HCT116 (cell line): Measurements from ENCODE around the gene LIMK2. TPM values are rescaled to one million over a fixed set of nuclear protein-coding genes. Genes with fewer than 3 reads are reported as not detected.

Source experiments
- ATAC-seq: fragments of 200-7000 bp; cut with Tn5 transposase; 2 replicates; pipeline ENCODE4 v1.9.1; 2020; ENCODE audit warnings: mild to moderate bottlenecking, moderate library complexity
- BruUV-seq: library from RNA; stranded (reverse); fragments of 400-500 nt; replicated peaks from 2 replicates; lab custom pipeline; 2021; lab: Mats Ljungman, UMichigan
- CTCF ChIA-PET: fragments of 300-600 bp; sonication (Branson Sonifier 250); formaldehyde crosslinking; loops from one replicate; lab custom pipeline; 2021; ENCODE audit warnings: antibody characterized with exemption; lab: Charles Lee
- POLR2A ChIA-PET: fragments of 300-600, 350-600 bp; sonication (Branson Sonifier 250); formaldehyde crosslinking; loops from one replicate; lab custom pipeline; 2021; ENCODE audit warnings: antibody characterized with exemption; lab: Charles Lee
- RAD21 ChIA-PET, 2 experiments: fragments of 300-600 bp; sonication (Branson Sonifier 250); formaldehyde crosslinking; loops; one replicate each; lab custom pipeline; 2023; ENCODE audit warnings: low total read pairs in 2 of 2; ENCODE audit not compliant: uncharacterized antibody in 2 of 2, unreplicated experiment in 2 of 2, low non-redundant PET in 1 of 2; lab: Charles Lee
- DNase-seq: peaks from one replicate; pipeline ENCODE4 v3.0.0-alpha.2; 2010; ENCODE audit warnings: low read depth, low spot score
- H2AFZ ChIP-seq: fragments of 200-600 bp; shearing (Covaris generic), sonication (generic); 2 replicates; pipeline ENCODE4 v1.6.1; 2017; ENCODE audit warnings: low read depth, mixed run types, mixed read lengths, antibody characterized with exemption, low read length; ENCODE audit not compliant: poor library complexity, severe bottlenecking
- H3K27ac ChIP-seq: 2 replicates; pipeline ENCODE4 v1.5.1; 2012; ENCODE audit warnings: low read depth, low read length
- H3K27me3 ChIP-seq: fragments of 200-600 bp; sonication (generic); 2 replicates; pipeline ENCODE4 v1.6.1; 2016; ENCODE audit warnings: mixed run types, low read length, mixed read lengths; ENCODE audit not compliant: insufficient read depth
- H3K36me3 ChIP-seq, 2 experiments: fragments of 200-500 bp in 1 of 2; fragments of 200-600 bp in 1 of 2; sonication (Bioruptor generic) in 1 of 2; sonication (generic) in 1 of 2; 2 replicates each; pipeline versions ENCODE4 v1.5.1 to v1.6.1; 2014 to 2016; ENCODE audit warnings: low read length in 2 of 2, inconsistent platforms in 1 of 2, mixed read lengths in 1 of 2, mixed run types in 1 of 2; ENCODE audit not compliant: insufficient read depth in 2 of 2, control insufficient read depth in 1 of 2
- H3K4me1 ChIP-seq, 2 experiments: fragments of 200-600 bp in 1 of 2; sonication (generic) in 1 of 2; 2 replicates each; pipeline versions ENCODE4 v1.5.1 to v1.6.1; 2012 to 2017; ENCODE audit warnings: low read length in 2 of 2, inconsistent platforms in 1 of 2, mild to moderate bottlenecking in 1 of 2, mixed read lengths in 1 of 2, mixed run types in 1 of 2, moderate library complexity in 1 of 2; ENCODE audit not compliant: insufficient read depth in 2 of 2, control insufficient read depth in 1 of 2
- H3K4me2 ChIP-seq: fragments of 200-600 bp; sonication (generic); 2 replicates; pipeline ENCODE4 v1.6.1; 2017; ENCODE audit warnings: mixed run types, low read length, mixed read lengths
- H3K4me3 ChIP-seq, 2 experiments: fragments of 200-600 bp in 1 of 2; sonication (generic) in 1 of 2; replicated peaks in 1 of 2; 2 replicates each; pipeline ENCODE4 v1.5.1; 2011 to 2016; ENCODE audit warnings: low read length in 2 of 2, control low read depth in 1 of 2, low read depth in 1 of 2, mild to moderate bottlenecking in 1 of 2, mixed read lengths in 1 of 2, mixed run types in 1 of 2
- H3K79me2 ChIP-seq: fragments of 200-600 bp; sonication (generic); 2 replicates; pipeline ENCODE4 v1.6.1; 2017; ENCODE audit warnings: mild to moderate bottlenecking, mixed run types, low read length, moderate library complexity, mixed read lengths; ENCODE audit not compliant: insufficient read depth
- H3K9ac ChIP-seq: fragments of 200-600 bp; sonication (generic); 2 replicates; pipeline ENCODE4 v1.6.1; 2016; ENCODE audit warnings: low read length, mixed read lengths
- H3K9me2 ChIP-seq: fragments of 200-600 bp; sonication (generic), shearing (Covaris generic); 2 replicates; pipeline ENCODE4 v1.6.1; 2017; ENCODE audit warnings: mixed run types, mild to moderate bottlenecking, moderate library complexity; ENCODE audit not compliant: insufficient read depth
- H3K9me3 ChIP-seq, 2 experiments: fragments of 200-500 bp in 1 of 2; fragments of 200-600 bp in 1 of 2; sonication (Bioruptor generic) in 1 of 2; sonication (generic) in 1 of 2; 2 replicates each; pipeline ENCODE4 v1.6.1; 2014 to 2017; ENCODE audit warnings: low read length in 2 of 2, mixed read lengths in 2 of 2, inconsistent platforms in 1 of 2, low read depth in 1 of 2, mild to moderate bottlenecking in 1 of 2, mixed run types in 1 of 2, moderate library complexity in 1 of 2; ENCODE audit not compliant: control insufficient read depth in 1 of 2, insufficient read depth in 1 of 2
- H4K20me1 ChIP-seq: fragments of 200-600 bp; sonication (generic), shearing (Covaris generic); 2 replicates; pipeline ENCODE4 v1.6.1; 2017; ENCODE audit warnings: mixed run types, mild to moderate bottlenecking, moderate library complexity; ENCODE audit not compliant: insufficient read depth
- CEBPB ChIP-seq: IDR thresholded peaks from 2 replicates; pipeline ENCODE4 v1.6.1; 2012; ENCODE audit warnings: low read depth
- EGR1 ChIP-seq: IDR thresholded peaks from 2 replicates; pipeline ENCODE4 v1.6.1; 2012; ENCODE audit warnings: low read depth
- ELF1 ChIP-seq: IDR thresholded peaks from 2 replicates; pipeline ENCODE4 v1.6.1; 2012; ENCODE audit warnings: low read depth, borderline replicate concordance
- EZH2 ChIP-seq: fragments of 200-600 bp; sonication (generic); IDR thresholded peaks from 2 replicates; pipeline ENCODE4 v1.6.1; 2017; ENCODE audit warnings: antibody characterized with exemption, mixed run types
- EZH2phosphoT487 ChIP-seq: fragments of 200-600 bp; IDR thresholded peaks from 2 replicates; pipeline ENCODE4 v1.6.1; 2018; ENCODE audit warnings: antibody characterized with exemption, borderline replicate concordance
- FOSL1 ChIP-seq: IDR thresholded peaks from 2 replicates; pipeline ENCODE4 v1.6.1; 2012; ENCODE audit warnings: low read depth
- JUND ChIP-seq: IDR thresholded peaks from 2 replicates; pipeline ENCODE4 v1.6.1; 2012
- POLR2AphosphoS5 ChIP-seq: IDR thresholded peaks from 2 replicates; pipeline ENCODE4 v1.6.1; 2011; ENCODE audit warnings: mild to moderate bottlenecking, low read depth, low read length, moderate library complexity
- SP1 ChIP-seq: IDR thresholded peaks from 2 replicates; pipeline ENCODE4 v1.6.1; 2012; ENCODE audit warnings: low read depth
- SRF ChIP-seq: IDR thresholded peaks from 2 replicates; pipeline ENCODE4 v1.6.1; 2012; ENCODE audit warnings: low read depth
- TCF7L2 ChIP-seq: IDR thresholded peaks from 2 replicates; pipeline ENCODE4 v1.7.0; 2011; ENCODE audit warnings: borderline replicate concordance, inconsistent platforms; ENCODE audit not compliant: insufficient read depth, insufficient read length; ENCODE audit errors: extremely low read depth
- YY1 ChIP-seq: IDR thresholded peaks from 2 replicates; pipeline ENCODE4 v1.6.1; 2011; ENCODE audit warnings: low read length, low read depth, moderate library complexity, mild to moderate bottlenecking; ENCODE audit not compliant: insufficient replicate concordance; ENCODE audit errors: extremely low read depth
- ZFX ChIP-seq: fragments of 450-650 bp; IDR thresholded peaks from 2 replicates; pipeline ENCODE4 v1.6.1; 2017
- ZNF274 ChIP-seq: fragments of 200-500 bp; sonication (Bioruptor generic); IDR thresholded peaks from 2 replicates; pipeline ENCODE4 v1.6.1; 2014; ENCODE audit warnings: mild to moderate bottlenecking, low read depth, low read length, inconsistent platforms
- intact Hi-C: fragments of 100-400 bp; cut with micrococcal nuclease; formaldehyde crosslinking; loops from 2 replicates; pipeline ENCODE4 v1.10.0; 2022
- total RNA-seq: library from RNA; stranded (reverse); gene quantifications from one replicate; pipeline ENCODE4 v1.2.1, GENCODE V29; 2021; ENCODE audit not compliant: unreplicated experiment
- TF ChIP-seq, protein P1 (sequence below): IDR thresholded peaks from 2 replicates; pipeline ENCODE4 v1.6.1; 2012
- TF ChIP-seq, protein P2 (sequence below): IDR thresholded peaks from 2 replicates; pipeline ENCODE4 v1.6.1; 2012
- TF ChIP-seq, protein P3 (sequence below): IDR thresholded peaks from 2 replicates; pipeline ENCODE4 v1.6.1; 2012; ENCODE audit warnings: low read depth
- TF ChIP-seq, protein P4 (sequence below), 3 experiments: fragments of 200-600 bp in 1 of 3; sonication (generic) in 1 of 3; IDR thresholded peaks in 2 of 3; conservative IDR thresholded peaks in 1 of 3; 2 replicates each; pipeline ENCODE4 v1.5.1; 2012 to 2017; ENCODE audit warnings: low read depth in 2 of 3, low read length in 2 of 3, antibody characterized with exemption in 1 of 3, borderline replicate concordance in 1 of 3, control low read depth in 1 of 3, mild to moderate bottlenecking in 1 of 3, mixed read lengths in 1 of 3, mixed run types in 1 of 3, moderate library complexity in 1 of 3; ENCODE audit not compliant: insufficient read depth in 1 of 3

The LIMK2 gene
- total RNA-seq, 1 experiment from 2014 or later: 21.9 TPM

DNA sequence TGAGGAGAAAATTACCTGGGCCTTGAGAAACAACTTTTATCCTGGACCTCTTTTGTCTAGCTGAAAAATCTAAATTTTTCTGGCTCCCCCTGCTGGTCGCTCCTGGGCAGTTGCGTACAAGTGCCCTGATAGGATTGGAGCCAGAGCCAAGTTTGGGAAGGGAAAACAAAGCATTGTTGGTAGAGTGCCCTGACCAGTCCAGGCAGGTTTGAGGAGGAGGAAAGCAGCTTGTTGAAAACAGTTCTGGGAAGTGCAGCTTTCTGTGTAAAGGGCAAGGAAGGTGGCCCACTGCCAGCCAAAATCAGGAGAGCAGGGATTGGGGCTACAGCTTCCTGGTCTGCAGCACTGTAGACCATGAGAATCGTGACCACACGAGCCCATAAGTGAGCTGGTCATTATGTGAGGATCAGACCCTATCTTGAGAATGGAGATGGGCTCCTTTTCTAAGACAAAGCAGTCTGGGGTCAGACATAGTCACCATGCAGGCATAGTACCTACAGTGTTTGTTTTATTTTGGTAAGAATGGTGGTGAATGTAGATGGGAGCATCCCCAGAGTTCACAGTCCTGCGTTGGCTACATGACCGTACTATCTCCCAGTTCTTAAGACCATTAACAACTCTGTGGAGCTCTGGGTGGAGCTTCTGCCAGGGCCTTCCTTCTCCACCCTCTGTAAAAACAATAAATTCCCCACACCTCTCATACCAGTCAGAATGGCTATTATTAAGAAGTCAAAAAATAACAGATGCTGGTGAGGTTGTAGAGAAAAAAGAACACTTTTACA, 101.5 kb downstream of the LIMK2 start:
- intact Hi-C loops: loop anchor here (5.0 kb wide), 1 partner anchor 346 kb away; the partner anchor contains the start of genes MORC2 and TUG1
- ChIA-PET RAD21 (interaction anchor here in 1 of 2 experiments (1.2 kb wide), 1 partner anchor 21 kb away, joined by 3 read pairs; the partner anchor contains the start of gene PIK3IP1), POLR2A (no interaction called here), CTCF (interaction anchor here (0.6 to 2.1 kb wide), 18 partner anchors 9 to 414 kb away, joined by 3 to 21 read pairs (median 6); partner anchors contain the start of genes PIK3IP1 and SELENOM)
- H3K27ac ChIP-seq: peak overlapping the region; percentile 36; the same call in 1 of the 2 replicates
- H3K9me3 ChIP-seq: no peaks in the 10 kb centered on the region
- DNase-seq (peak; percentile 40), ATAC-seq (peak; percentile 96)
- no peaks in the 10 kb centered on the region for H3K79me2 ChIP-seq
- H3K9ac ChIP-seq: no peak overlapping the region
- peak overlapping the region; percentile 35 for H2AFZ ChIP-seq
- BruUV-seq: no TSS peak
- H3K4me2 ChIP-seq: peak overlapping the region; percentile 48
- no peak overlapping the region for H3K4me3 ChIP-seq
- no peaks in the 10 kb centered on the region for H3K9me2 ChIP-seq
- no peaks in the 10 kb centered on the region for H4K20me1 ChIP-seq
- H3K36me3 ChIP-seq: no peaks in the 10 kb centered on the region
- H3K27me3 ChIP-seq: no peaks in the 10 kb centered on the region
- peaks cover 4 to 8% of the 10 kb centered on the region in 2 experiments for H3K4me1 ChIP-seq
- TF ChIP-seq CEBPB (no peak), FOSL1 (no peak), SP1 (no peak; the same call in 1 of the 2 replicates), SRF (no peak), JUND (no peak), EZH2 (no peak), TCF7L2 (no peak), POLR2AphosphoS5 (no peak), YY1 (no peak), ZNF274 (no peak), ZFX (no peak), EGR1 (no peak), EZH2phosphoT487 (no peak), ELF1 (no peak)
- TF ChIP-seq, protein P1, sequence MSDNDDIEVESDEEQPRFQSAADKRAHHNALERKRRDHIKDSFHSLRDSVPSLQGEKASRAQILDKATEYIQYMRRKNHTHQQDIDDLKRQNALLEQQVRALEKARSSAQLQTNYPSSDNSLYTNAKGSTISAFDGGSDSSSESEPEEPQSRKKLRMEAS: no peak
- TF ChIP-seq, protein P2, sequence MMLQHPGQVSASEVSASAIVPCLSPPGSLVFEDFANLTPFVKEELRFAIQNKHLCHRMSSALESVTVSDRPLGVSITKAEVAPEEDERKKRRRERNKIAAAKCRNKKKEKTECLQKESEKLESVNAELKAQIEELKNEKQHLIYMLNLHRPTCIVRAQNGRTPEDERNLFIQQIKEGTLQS: no peak
- TF ChIP-seq, protein P3, sequence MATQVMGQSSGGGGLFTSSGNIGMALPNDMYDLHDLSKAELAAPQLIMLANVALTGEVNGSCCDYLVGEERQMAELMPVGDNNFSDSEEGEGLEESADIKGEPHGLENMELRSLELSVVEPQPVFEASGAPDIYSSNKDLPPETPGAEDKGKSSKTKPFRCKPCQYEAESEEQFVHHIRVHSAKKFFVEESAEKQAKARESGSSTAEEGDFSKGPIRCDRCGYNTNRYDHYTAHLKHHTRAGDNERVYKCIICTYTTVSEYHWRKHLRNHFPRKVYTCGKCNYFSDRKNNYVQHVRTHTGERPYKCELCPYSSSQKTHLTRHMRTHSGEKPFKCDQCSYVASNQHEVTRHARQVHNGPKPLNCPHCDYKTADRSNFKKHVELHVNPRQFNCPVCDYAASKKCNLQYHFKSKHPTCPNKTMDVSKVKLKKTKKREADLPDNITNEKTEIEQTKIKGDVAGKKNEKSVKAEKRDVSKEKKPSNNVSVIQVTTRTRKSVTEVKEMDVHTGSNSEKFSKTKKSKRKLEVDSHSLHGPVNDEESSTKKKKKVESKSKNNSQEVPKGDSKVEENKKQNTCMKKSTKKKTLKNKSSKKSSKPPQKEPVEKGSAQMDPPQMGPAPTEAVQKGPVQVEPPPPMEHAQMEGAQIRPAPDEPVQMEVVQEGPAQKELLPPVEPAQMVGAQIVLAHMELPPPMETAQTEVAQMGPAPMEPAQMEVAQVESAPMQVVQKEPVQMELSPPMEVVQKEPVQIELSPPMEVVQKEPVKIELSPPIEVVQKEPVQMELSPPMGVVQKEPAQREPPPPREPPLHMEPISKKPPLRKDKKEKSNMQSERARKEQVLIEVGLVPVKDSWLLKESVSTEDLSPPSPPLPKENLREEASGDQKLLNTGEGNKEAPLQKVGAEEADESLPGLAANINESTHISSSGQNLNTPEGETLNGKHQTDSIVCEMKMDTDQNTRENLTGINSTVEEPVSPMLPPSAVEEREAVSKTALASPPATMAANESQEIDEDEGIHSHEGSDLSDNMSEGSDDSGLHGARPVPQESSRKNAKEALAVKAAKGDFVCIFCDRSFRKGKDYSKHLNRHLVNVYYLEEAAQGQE: no peak
- TF ChIP-seq, protein P4, sequence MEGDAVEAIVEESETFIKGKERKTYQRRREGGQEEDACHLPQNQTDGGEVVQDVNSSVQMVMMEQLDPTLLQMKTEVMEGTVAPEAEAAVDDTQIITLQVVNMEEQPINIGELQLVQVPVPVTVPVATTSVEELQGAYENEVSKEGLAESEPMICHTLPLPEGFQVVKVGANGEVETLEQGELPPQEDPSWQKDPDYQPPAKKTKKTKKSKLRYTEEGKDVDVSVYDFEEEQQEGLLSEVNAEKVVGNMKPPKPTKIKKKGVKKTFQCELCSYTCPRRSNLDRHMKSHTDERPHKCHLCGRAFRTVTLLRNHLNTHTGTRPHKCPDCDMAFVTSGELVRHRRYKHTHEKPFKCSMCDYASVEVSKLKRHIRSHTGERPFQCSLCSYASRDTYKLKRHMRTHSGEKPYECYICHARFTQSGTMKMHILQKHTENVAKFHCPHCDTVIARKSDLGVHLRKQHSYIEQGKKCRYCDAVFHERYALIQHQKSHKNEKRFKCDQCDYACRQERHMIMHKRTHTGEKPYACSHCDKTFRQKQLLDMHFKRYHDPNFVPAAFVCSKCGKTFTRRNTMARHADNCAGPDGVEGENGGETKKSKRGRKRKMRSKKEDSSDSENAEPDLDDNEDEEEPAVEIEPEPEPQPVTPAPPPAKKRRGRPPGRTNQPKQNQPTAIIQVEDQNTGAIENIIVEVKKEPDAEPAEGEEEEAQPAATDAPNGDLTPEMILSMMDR (IDR thresholded peaks at IDR 0.05 in 2 of 3, conservative IDR thresholded peaks at IDR 0.05 in 1 of 3; ENCODE audit: borderline replicate concordance in 1 of 3, insufficient read depth in 1 of 3, low read depth in 2 of 3, low read length in 2 of 3): peak; percentile 65 to 91 (median 90); a peak in 5 of 6 replicates
